ENCODE results near the gene FAM193A. TPM values are rescaled to one million over a fixed set of nuclear protein-coding genes. Genes with fewer than 3 reads are reported as not detected.
A peak's percentile ranks its signal among the peaks of the same experiment; 100 is the strongest.
"Not testable (repeated sequence)": the region's sequence is repeated elsewhere in the genome, so short reads cannot be mapped to it uniquely, and the experiment has no call there.

FAM193A gene
- total RNA-seq, 4 donors from 2014 or later = 17.1 to 51.2 (median 28.1) TPM

GRCh38 chr4:2537011-2537830 lies 774 bp downstream of the FAM193A start:
- Histone ChIP-seq H3K4me3 (peak overlapping the region; percentile 46 to 68), H3K36me3 (no peaks in the 10 kb centered on the region), H3K4me1 (no peaks in the 10 kb centered on the region), H3K27me3 (no peaks in the 10 kb centered on the region), H3K9me3 (no peaks in the 10 kb centered on the region), H3K27ac (peak overlapping the region; percentile 91 to 95)
- DNase-seq = peak; percentile 29 to 47
- peak in 1 of 2 donors; percentile 29 for TF ChIP-seq POLR2A (IDR thresholded peaks at IDR 0.05)
- TF ChIP-seq, protein P1, sequence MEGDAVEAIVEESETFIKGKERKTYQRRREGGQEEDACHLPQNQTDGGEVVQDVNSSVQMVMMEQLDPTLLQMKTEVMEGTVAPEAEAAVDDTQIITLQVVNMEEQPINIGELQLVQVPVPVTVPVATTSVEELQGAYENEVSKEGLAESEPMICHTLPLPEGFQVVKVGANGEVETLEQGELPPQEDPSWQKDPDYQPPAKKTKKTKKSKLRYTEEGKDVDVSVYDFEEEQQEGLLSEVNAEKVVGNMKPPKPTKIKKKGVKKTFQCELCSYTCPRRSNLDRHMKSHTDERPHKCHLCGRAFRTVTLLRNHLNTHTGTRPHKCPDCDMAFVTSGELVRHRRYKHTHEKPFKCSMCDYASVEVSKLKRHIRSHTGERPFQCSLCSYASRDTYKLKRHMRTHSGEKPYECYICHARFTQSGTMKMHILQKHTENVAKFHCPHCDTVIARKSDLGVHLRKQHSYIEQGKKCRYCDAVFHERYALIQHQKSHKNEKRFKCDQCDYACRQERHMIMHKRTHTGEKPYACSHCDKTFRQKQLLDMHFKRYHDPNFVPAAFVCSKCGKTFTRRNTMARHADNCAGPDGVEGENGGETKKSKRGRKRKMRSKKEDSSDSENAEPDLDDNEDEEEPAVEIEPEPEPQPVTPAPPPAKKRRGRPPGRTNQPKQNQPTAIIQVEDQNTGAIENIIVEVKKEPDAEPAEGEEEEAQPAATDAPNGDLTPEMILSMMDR (IDR thresholded peaks at IDR 0.05) = no peak
- intact Hi-C loops (cut with DNase I; ENCODE audit: low total_unique reads) = no loop called here

DNA sequence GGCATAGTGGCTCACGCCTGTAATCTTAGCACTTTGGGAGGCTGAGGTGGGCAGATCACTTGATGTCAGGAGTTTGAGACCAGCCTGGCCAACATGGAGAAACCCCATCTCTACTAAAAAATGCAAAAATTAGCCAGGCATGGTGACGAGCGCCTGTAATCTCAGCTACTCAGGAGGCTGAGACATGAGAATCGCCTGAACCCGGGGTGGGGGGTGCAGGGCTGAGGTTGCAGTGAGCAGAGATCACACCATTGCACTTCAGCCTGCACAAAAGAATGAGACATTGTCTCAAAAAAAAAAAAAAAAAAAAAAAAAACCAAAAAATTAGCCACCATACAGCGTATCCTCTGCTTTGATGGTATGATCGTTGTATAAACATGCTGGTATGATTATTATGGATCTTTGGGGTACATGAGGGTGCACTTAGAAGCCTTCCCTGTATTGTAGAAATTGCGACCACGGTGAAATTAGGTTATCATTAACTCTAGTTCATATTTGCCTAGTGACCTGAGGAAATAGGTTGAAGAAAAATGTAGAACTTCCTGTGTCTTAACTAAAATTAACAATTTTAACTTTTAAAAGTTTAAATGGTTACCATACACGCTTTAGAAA lies 7.2 kb downstream of the FAM193A start:
- H3K9me3 ChIP-seq; H3K4me1 ChIP-seq; H3K27me3 ChIP-seq; H3K27ac ChIP-seq; H3K4me3 ChIP-seq; DNase-seq; H3K36me3 ChIP-seq; intact Hi-C loops (cut with DNase I; ENCODE audit: low total_unique reads): not testable (repeated sequence)

DNA sequence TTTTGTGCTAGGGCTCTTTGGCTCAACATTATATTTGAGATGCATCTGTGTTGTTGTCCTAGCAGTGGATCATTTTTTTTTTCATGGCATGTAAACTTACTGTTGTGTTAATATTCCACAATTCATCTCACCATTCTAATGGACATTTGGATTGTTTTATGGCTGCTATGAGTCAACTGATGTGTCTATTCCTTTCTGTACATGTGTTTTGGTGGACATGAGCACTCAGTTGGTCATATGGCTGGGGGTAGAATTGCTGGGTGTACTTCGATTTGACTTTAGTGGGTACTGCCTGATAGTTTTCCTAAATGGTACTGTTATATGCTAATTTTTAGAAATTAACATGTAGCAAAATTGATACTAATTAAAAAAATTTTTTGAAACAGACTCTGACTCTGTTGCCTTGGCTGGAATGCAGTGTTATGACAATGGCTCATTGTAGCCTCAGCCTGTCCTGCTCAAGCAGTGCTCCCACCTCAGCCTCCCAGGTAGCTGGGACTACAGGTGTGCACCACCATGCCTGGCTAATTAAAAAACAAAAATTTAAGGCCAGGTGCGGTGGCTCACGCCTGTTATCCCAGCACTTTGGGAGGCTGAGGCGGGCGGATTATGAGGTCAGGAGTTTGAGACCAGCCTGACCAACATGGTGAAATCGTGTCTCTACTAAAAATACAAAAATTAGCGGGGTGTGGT lies 9.0 kb downstream of the FAM193A start:
- Histone ChIP-seq H3K4me3 (no peak overlapping the region), H3K9me3 (no peaks in the 10 kb centered on the region), H3K36me3 (no peaks in the 10 kb centered on the region), H3K27ac (no peak overlapping the region), H3K4me1 (no peaks in the 10 kb centered on the region), H3K27me3 (no peaks in the 10 kb centered on the region)
- intact Hi-C loops (cut with DNase I; ENCODE audit: low total_unique reads) = no loop called here
- DNase-seq = no peak
- no peak for TF ChIP-seq POLR2A (IDR thresholded peaks at IDR 0.05)
- TF ChIP-seq, protein P1 (IDR thresholded peaks at IDR 0.05) = no peak

- H3K36me3 ChIP-seq = no peaks in the 10 kb centered on the region
- TF ChIP-seq, protein P1 (IDR thresholded peaks at IDR 0.05) = no peak
- TF ChIP-seq POLR2A (IDR thresholded peaks at IDR 0.05) = no peak
- H3K4me3 ChIP-seq = no peak overlapping the region
- intact Hi-C loops (cut with DNase I; ENCODE audit: low total_unique reads) = no loop called here
- H3K9me3 ChIP-seq = no peaks in the 10 kb centered on the region
- H3K27ac ChIP-seq = no peak overlapping the region
- no peak for DNase-seq
- H3K4me1 ChIP-seq = no peaks in the 10 kb centered on the region
- H3K27me3 ChIP-seq = no peaks in the 10 kb centered on the region
Observed at GRCh38 chr4:2546286-2546823, 9.9 kb downstream of the FAM193A start.

DNA sequence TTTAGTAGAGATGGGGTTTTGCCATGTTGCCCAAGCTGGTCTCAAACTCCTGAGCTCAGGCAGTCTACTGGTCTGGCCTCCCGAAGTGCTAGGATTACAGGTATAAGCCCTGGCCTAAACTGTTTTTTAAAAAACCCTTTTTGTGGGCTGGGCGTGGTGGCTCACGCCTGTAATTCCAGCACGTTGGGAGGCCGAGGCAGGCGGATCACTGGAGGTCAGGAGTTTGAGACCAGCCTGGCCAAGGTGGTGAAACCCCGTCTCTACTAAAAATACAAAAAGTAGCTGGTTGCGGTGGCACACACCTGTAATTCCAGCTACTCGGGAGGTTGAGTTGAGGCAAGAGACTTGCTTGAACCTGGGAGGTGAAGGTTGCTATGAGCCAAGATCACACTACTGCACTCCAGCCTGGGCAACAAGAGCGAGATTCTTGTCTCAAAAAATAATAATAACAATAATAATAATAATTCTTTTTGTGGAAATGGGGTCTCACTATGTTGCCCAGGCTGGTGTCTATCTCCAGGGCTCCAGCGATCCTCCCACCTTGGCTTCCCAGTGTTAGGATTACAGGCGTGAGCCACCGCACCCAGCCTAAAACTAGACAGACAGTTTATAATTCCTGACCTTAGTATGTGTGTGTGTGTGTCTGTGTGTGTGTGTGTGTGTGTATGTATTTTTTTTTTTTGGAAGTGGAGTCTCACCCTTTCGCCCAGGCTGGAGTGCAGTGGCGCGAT lies 10.7 kb downstream of the FAM193A start:
- H3K36me3 ChIP-seq; H3K9me3 ChIP-seq; DNase-seq; intact Hi-C loops (cut with DNase I; ENCODE audit: low total_unique reads); H3K4me1 ChIP-seq; H3K27ac ChIP-seq; H3K4me3 ChIP-seq; H3K27me3 ChIP-seq: not testable (repeated sequence)
